Right forelimb (tissue), 1 donor: ENCODE results near the gene KCNQ1.

Experiments used
- DNase-seq: peaks from one replicate; pipeline ENCODE4 v3.0.0-alpha.2; 2018

KCNQ1 gene

GRCh38 chr11:2742611-2743426, 298.0 kb downstream of the KCNQ1 start:
- no peak for DNase-seq

- no peak for DNase-seq
Observed at GRCh38 chr11:2743427-2744110, 298.8 kb downstream of the KCNQ1 start.

GRCh38 chr11:2744166-2744565, 299.4 kb downstream of the KCNQ1 start:
- DNase-seq, result no peak

GRCh38 chr11:2745511-2745910, 300.7 kb downstream of the KCNQ1 start:
- no peak for DNase-seq

- no peak for DNase-seq
Observed at GRCh38 chr11:2746401-2747247, 301.8 kb downstream of the KCNQ1 start.

GRCh38 chr11:2747248-2748027, 302.6 kb downstream of the KCNQ1 start:
- no peak for DNase-seq

GRCh38 chr11:2748061-2748813, 303.4 kb downstream of the KCNQ1 start:
- no peak for DNase-seq

GRCh38 chr11:2748814-2749554, 304.2 kb downstream of the KCNQ1 start:
- no peak for DNase-seq

GRCh38 chr11:2750101-2750681, 305.4 kb downstream of the KCNQ1 start:
- DNase-seq, result no peak

- DNase-seq, result no peak
Observed at GRCh38 chr11:2750682-2751522, 306.1 kb downstream of the KCNQ1 start.

- DNase-seq, result no peak
Observed at GRCh38 chr11:2751523-2752203, 306.9 kb downstream of the KCNQ1 start.

GRCh38 chr11:2752204-2752770, 307.5 kb downstream of the KCNQ1 start:
- DNase-seq, result no peak

- no peak for DNase-seq
Observed at GRCh38 chr11:2752923-2753322, 308.1 kb downstream of the KCNQ1 start.

- DNase-seq, result no peak
Observed at GRCh38 chr11:2754008-2754407, 309.2 kb downstream of the KCNQ1 start.

GRCh38 chr11:2755071-2755470, 310.3 kb downstream of the KCNQ1 start:
- DNase-seq, result no peak

- no peak for DNase-seq
Observed at GRCh38 chr11:2758751-2759150, 313.9 kb downstream of the KCNQ1 start.

- peak; percentile 43 for DNase-seq
Observed at GRCh38 chr11:2759228-2760195, 314.7 kb downstream of the KCNQ1 start.
